Measurements from ENCODE around the gene MROH2A.

MROH2A gene

GRCh38 chr2:233821196-233821595 lies 43.1 kb downstream of the MROH2A start:
- no peak for DNase-seq

- DNase-seq, result no peak
Measured at GRCh38 chr2:233821709-233822100, 43.6 kb downstream of the MROH2A start.

GRCh38 chr2:233822101-233822771 lies 44.1 kb downstream of the MROH2A start:
- no peak for DNase-seq

GRCh38 chr2:233822781-233823730 lies 44.9 kb downstream of the MROH2A start:
- DNase-seq, result no peak

GRCh38 chr2:233823731-233824121 lies 45.6 kb downstream of the MROH2A start:
- DNase-seq, result no peak

- DNase-seq, result no peak
Measured at GRCh38 chr2:233824373-233824772, 46.2 kb downstream of the MROH2A start.

- no peak for DNase-seq
Measured at GRCh38 chr2:233828546-233829192, 50.5 kb downstream of the MROH2A start.

GRCh38 chr2:233829193-233830110 lies 51.3 kb downstream of the MROH2A start:
- no peak for DNase-seq

GRCh38 chr2:233830111-233830802 lies 52.1 kb downstream of the MROH2A start:
- no peak for DNase-seq

- DNase-seq, result no peak
Measured at GRCh38 chr2:233831011-233831721, 53.0 kb downstream of the MROH2A start.

GRCh38 chr2:233831861-233832260 lies 53.7 kb downstream of the MROH2A start:
- no peak for DNase-seq

GRCh38 chr2:233832414-233832813 lies 54.3 kb downstream of the MROH2A start:
- DNase-seq, result no peak

- no peak for DNase-seq
Measured at GRCh38 chr2:233832869-233833311, 54.8 kb downstream of the MROH2A start.

- no peak for DNase-seq
Measured at GRCh38 chr2:233833345-233833744, 55.2 kb downstream of the MROH2A start.

- no peak for DNase-seq
Measured at GRCh38 chr2:233835230-233836186, 57.4 kb downstream of the MROH2A start.

- no peak for DNase-seq
Measured at GRCh38 chr2:233836359-233836758, 58.2 kb downstream of the MROH2A start.

- DNase-seq, result no peak
Measured at GRCh38 chr2:233837694-233838229, 59.6 kb downstream of the MROH2A start.

- DNase-seq, result no peak
Measured at GRCh38 chr2:233838251-233838650, 60.1 kb downstream of the MROH2A start.

GRCh38 chr2:233838726-233839446 lies 60.8 kb downstream of the MROH2A start:
- no peak for DNase-seq

Measured in activated CD4-positive, alpha-beta T cell treated with anti-CD3 and anti-CD28 coated beads, Interleukin-2, amount 50 U/mL, for 1 hour (primary cell).